ENCODE data around the gene STAT3. TPM values are rescaled to one million over a fixed set of nuclear protein-coding genes. Genes with fewer than 3 reads are reported as not detected.
"Not testable (repeated sequence)": the region's sequence is repeated elsewhere in the genome, so short reads cannot be mapped to it uniquely, and the experiment has no call there.

STAT3 gene
- polyA plus RNA-seq, 1 donor = 65.2 TPM

DNA sequence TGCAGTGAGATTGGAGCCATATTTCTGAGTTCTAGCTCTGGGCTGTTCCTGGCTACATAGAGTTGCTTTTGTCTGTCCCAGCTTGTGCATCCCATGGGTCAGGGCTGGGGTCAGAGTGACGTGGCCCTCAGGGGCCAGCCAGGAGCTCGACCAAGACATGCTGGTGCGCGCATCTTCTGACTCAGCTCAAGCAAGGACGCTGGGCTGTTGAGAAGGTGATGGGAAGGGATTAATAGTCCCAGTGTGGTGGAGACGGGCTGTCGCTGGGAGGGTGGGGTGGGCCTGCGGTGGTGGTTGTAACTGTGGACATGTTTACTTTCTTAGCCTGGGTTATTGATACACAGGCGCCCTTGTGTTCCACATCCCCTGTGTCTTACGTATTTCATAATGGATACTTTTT, 90.5 kb downstream of the STAT3 start:
- DNase-seq = not testable (repeated sequence)

GRCh38 chr17:42296012-42296411, 92.2 kb downstream of the STAT3 start:
- no peak for DNase-seq

DNA sequence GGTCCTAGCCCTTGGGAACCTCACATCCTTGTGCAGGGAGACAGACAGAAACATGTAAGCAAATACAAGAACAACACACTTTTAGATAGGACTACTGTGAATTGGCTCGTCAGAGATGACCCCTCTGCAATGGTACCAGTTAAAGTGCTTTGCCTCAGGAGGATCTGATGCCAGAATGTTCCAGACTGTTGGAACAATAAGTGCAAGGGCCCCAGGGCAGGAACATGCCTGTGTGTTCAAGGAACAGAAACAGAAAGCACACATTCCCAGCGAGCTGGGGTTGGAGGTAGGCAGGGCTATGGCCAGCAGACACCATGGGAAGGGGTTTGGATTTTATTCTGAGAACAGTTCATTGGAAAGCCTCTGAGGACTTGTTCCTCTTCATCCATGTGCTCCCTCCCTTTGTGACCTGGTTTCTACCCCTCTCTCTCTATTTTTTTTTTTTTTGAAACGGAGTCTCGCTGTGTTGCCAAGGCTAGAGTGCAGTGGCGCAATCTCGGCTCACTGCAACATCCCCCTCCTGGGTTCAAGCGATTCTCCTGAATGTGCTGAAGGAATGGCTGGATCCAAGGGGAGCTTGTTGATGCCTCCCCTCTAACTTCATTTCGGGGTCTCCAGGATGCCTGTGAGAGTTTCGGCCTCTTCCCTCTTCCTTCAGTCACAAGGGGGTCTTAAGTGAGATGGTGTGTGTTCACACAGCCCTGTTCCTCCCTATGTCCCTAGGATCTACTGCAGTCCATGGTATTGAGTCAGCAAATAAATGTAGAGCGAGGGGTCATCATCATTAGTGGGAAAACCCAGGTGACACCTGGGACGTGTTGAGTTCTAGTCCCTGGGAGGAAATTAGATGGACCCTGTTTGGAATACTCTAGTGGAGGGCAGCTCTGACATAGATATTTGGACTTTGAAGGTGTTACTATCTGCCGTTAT, 93.5 kb downstream of the STAT3 start:
- DNase-seq = no peak

GRCh38 chr17:42291129-42291528, 97.1 kb downstream of the STAT3 start:
- no peak for DNase-seq

DNA sequence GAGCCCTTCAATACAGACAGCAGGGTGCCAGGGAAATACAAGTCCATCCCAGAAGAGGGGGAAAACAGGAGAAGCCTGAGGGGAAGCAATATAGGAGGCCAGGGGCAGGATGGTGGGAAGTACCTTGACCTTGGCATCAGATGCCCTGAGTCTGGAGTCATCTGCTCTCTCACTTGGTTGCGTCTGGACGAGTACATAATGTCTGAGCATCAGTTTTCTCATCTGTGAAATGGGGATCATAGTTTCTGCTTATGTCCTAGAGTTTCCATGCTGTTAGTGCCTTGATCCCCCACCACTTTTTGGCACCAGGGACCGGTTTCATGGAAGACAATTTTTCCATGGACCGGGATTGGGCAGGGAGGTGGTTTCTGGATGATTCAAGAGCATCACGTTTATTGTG, 97.7 kb downstream of the STAT3 start:
- DNase-seq = no peak

DNA sequence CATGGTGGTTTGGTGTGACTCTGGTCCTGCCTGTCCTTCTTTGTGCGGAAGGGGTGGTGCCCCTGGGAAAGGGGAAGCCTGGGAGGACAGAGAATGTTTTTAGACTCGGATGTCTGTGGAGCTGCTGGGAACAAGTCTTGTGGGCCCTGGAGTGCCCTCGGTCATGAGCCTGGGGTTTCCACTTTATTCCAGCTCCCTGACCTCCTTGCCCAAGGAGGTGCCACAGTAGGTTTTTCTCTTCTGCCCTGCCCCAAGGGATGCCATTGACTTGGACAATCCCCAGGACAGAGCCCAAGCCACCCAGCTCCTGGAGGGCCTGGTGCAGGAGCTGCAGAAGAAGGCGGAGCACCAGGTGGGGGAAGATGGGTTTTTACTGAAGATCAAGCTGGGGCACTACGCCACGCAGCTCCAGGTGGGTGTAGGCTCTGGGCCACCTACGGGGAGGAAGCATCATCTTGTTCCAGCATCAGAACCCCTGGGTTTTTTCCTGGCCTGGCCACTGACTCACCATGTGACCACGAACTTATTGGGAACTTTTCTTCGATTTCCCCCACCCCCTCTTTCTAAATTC, 98.5 kb downstream of the STAT3 start:
- DNase-seq = no peak

DNA sequence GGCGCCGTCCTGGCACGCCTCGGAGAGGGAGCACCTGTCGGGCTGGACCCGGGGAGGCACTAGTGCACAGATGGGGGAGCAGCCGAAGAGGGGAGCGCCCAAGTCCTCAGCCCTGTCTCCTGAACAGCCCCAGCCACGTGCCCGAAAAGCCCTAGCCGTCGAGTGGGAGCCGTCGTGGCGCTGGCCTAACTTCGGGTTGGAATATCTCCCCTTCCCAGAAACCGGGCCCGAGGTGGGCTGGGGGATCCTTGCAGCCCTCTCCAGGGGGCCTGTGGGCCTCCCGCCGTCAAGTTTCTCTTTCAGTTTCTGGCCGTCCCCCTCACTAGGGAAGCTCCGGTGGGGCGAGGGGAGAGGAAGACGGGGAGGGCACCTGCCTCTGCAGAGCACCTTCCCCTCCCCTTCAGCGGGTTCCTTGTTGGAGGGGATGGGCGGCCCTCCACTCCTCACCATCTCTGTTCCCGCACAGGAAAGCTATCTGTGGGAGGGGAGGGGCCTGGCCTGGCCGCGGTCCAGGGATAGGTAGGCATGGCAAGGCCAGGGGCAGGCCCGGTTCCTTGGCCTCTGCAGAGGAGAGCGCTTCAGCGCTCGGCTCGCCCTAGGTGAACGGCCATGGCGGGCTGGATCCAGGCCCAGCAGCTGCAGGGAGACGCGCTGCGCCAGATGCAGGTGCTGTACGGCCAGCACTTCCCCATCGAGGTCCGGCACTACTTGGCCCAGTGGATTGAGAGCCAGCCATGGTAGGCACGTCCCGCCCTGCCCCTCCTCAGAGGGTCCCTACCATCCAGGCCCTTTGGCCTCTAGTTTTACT, 99.2 kb downstream of the STAT3 start:
- no peak for DNase-seq

DNA sequence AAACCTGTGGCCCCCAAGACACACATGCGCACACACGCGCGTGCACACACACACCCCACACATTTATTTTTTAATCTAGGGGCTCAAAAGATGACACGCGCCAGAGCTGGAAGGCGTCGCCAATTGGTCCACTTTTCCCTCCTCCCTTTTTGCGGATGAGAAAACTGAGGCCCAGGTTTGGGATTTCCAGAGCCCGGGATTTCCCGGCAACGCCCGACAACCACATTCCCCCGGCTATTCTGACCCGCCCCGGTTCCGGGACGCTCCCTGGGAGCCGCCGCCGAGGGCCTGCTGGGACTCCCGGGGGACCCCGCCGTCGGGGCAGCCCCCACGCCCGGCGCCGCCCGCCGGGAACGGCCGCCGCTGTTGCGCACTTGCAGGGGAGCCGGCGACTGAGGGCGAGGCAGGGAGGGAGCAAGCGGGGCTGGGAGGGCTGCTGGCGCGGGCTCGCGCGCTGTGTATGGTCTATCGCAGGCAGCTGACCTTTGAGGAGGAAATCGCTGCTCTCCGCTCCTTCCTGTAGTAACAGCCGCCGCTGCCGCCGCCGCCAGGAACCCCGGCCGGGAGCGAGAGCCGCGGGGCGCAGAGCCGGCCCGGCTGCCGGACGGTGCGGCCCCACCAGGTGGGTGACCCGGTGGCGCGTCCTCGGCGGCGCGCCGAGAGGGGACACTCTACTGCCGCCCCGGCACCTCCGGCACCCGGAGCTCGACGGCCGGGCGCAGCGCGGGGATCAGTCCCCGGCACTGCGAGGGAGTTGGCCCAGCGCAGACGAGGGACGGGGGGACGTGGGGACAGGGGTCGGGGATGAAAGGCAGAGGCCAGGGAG, 100.1 kb downstream of the STAT3 start, which contains the start of gene STAT5A:
STAT5A (plus strand) TSS at position 522 of the 826 bp plus-strand sequence. CDS start 914 bp downstream, outside the sequence.
- DNase-seq = peak; percentile 73

DNA sequence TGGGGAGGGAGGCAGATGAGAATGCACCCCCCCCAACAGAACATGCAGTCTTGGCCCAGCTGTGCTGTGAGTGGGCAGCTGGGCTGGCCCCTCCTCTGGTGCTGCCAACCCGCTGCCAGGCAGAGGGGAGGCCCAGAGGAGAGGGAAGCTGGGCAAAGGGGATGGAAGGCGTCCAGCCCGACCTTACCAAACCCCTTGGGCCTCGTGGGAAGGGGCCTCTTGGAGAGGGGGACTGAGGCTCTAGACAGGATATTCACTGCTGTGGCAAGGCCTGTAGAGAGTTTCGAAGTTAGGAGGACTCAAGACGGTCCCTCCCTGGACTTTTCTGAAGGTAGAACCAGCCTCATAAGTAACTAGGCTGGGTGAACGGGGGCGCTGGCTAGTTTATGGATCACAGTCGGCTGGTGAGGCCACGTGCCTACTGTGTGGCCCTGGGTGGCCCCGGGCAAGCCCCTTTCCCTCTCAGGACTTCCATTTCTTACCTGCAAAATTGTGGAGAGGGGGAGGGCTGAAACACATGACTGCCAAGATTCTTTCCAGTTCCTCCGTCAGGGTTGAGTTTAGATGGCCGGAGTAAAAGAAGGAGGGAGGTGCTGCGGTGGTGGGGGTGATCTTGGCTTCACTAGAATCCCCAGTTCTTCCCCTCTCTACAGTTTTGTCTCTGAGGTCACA, 100.8 kb downstream of the STAT3 start:
- no peak for DNase-seq

DNA sequence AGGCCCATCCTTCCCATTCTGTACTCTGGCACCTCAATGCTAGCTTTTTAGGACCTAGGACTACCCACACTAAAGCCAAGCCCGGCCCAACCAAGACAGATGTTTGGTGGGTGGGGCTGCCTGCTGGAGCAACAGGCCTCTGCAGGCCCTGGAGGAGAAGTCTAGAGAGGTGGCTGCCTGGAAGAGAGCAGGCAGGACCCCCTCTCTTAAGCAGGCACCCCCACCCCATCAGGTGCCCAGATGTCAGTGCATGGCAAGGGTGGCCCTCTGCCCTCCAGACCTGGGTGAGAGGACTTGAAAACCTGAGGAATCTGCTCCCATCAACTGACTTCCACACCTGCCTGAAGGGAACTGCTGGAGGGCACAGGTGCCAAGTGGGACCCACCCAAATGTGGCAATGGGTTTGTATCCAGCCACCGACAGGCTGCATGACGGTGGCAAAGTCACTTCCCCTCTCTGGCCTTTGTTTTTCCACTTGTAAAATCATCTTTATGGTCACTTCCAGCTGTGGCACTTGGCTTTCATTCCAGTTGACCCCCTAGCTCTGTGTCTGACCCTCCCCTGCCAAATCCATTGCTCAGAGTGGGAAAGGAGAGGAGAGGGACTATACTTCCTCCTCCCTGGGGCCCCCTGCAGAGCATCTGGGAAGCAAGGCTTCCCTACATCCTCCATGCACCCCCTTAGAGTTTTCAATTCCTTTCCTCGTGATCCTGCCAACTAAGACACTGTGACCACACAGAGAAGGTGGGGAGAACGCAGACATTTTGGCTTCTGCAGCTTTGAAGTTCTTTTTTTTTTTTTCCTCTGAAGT, 101.6 kb downstream of the STAT3 start:
- no peak for DNase-seq

DNA sequence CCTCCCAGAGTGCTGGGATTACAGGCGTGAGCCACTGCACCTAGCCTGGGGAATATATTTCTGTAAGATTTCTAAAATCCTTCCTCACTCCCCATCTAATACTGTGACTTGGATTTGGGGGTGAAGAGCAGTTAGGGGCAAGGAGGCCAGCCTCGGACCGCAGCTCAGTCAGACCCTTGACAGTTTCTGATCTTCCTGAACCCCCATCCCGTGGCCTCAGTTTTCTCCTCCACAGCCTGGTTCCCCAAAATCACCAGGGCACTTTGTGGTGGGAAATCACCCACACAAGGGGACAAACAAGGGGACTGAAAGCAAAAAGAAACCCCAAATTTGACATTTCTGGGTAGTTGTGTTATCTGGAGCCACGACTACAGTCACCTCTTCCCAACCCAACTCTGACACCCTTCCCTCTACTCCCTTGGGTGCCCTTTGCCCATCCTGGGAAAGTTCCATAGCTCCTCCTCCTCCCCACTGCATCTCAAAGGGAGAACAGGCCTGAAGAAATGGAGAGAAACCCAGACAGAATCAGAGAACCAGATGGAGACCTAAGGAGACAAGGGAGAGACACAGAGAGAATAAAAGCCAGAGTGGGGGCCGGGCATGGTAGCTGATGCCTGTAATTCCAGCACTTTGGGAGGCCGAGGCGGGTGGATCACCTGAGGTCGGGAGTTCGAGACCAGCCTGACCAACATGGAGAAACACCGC, 102.7 kb downstream of the STAT3 start:
- DNase-seq = no peak

GRCh38 chr17:42284566-42284965, 103.7 kb downstream of the STAT3 start:
- no peak for DNase-seq

DNA sequence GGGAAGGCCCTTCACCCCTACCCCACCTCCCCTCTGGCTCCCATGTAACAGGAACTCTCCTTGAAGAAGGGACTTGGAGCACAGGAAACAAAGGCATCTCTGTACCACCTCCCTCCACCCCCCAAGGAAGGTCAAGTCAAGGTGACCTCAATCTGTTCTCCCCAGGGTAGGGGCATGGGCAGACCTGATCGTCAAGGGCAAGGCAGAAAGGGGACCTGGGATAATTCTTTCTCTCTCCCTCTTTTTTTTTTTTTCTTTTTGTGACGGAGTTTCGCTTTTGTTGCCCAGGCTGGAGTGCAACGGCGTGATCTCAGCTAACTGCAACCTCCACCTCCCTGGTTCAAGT, 104.2 kb downstream of the STAT3 start:
- DNase-seq = no peak

- no peak for DNase-seq
These were observed 104.8 kb downstream of the STAT3 start for GRCh38 chr17:42283241-42284023.

GRCh38 chr17:42282478-42283080, 105.7 kb downstream of the STAT3 start:
- DNase-seq = no peak

DNA sequence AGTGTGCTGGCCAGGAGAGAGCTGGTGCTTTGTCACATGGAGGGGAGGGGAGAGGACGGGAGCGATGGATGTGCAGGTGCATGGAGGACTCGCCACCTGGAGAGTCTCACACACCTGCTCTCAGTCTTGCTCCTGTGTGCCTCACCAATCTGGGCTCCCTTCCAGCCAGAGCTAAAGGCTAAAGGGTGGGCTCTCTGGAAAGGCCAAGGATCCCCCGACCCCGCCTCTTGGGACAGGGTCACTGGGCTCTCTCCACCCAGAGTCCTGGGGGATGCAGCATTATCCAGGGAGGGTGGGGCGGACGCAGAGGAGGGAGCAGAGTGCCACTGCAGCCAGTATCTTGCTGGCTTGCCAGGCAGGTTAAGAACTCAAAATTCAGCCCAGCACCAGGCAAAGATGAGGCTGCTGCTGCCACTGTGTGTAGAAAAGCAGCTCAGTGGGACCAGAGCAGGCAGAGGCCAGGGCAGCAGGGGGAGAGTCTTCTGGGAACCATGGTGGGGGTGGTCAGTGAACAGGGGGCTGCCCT, 106.6 kb downstream of the STAT3 start:
- no peak for DNase-seq

DNA sequence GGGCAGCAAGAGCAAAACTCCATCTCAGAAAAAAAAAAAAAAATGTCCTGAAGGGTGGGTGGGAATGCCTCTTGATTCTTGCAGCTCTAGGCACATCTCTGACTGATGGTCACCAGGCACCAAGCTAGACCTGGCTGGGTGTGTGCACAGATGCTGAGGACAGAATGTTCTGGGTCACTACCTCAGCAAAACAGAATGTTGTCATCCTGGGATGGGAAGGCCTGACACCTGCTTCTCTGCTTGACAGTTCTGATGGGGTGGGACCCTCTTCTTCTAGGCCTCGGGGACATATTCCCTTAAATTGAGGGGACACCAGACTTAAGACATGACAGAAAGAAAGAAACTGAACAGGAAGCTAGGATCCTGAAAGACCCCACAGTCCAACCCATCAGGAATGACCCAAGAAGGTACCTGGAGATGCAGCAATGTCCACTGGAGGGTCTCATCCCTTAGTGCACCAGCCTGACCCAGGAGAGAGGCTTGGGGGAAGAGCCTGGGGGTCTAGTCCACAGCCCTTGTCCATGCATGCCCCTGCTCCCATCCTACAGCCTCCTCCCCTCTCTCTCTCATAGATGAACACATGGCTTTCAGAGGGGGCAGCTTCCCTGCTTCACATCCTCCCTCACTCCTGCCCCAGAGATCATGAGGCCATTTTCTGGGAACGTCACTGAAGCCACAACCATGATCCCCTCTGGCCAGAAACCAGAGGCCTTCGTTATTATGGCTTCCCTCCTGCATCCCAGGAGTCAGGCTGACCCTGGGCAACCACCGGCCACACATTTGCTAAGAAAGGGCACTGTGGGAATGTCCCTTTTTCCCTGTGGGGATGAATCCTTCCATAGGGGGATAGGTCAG, 108.2 kb downstream of the STAT3 start:
- DNase-seq = no peak

Data from left kidney (tissue), 2 donors.